ENCODE data around the gene S100A13.

Gene S100A13

GRCh38 chr1:153633754-153634665 is 6.7 kb upstream of the S100A13 start, which contains the start of gene CHTOP:
CHTOP (plus strand) TSS chr1:153634066; CDS start chr1:153636589, 2,523 bp downstream.
- Histone ChIP-seq H3K27me3 (ENCODE audit: insufficient read depth, low read length) (no peaks in the 10 kb centered on the region), H3K9me3 (ENCODE audit: insufficient read depth, low read depth, low read length) (no peaks in the 10 kb centered on the region), H3K9ac (ENCODE audit: low read depth, low read length) (peak within 1 kb of the TSS; percentile 100), H3K4me1 (ENCODE audit: insufficient read depth, low read length) (no peaks in the 10 kb centered on the region), H3K4me3 (ENCODE audit: low read length) (peak within 1 kb of the TSS; percentile 95), H3K27ac (ENCODE audit: low read depth, low read length) (peak within 1 kb of the TSS; percentile 100), H3K36me3 (ENCODE audit: insufficient read depth, low read length) (peaks cover 40% of the 10 kb centered on the region)
- WGBS = 2% methylated on average over 65 of the region's 65 CpGs

- no peak overlapping the region for H3K27ac ChIP-seq (ENCODE audit: low read depth, low read length)
- H3K4me3 ChIP-seq (ENCODE audit: low read length) = peak overlapping the region; percentile 95
- peak overlapping the region; percentile 100 for H3K9ac ChIP-seq (ENCODE audit: low read depth, low read length)
- H3K27me3 ChIP-seq (ENCODE audit: insufficient read depth, low read length) = no peaks in the 10 kb centered on the region
- no peaks in the 10 kb centered on the region for H3K9me3 ChIP-seq (ENCODE audit: insufficient read depth, low read depth, low read length)
- H3K4me1 ChIP-seq (ENCODE audit: insufficient read depth, low read length) = no peaks in the 10 kb centered on the region
- 85% methylated on average over 18 of the region's 18 CpGs for WGBS
- H3K36me3 ChIP-seq (ENCODE audit: insufficient read depth, low read length) = peaks cover 33% of the 10 kb centered on the region
These were observed 6.0 kb upstream of the S100A13 start for GRCh38 chr1:153633161-153633753.

GRCh38 chr1:153631047-153632022 is 4.0 kb upstream of the S100A13 start:
- H3K9ac ChIP-seq (ENCODE audit: low read depth, low read length) = no peak overlapping the region
- no peaks in the 10 kb centered on the region for H3K27me3 ChIP-seq (ENCODE audit: insufficient read depth, low read length)
- 91% methylated on average over 7 of the region's 10 CpGs for WGBS
- no peaks in the 10 kb centered on the region for H3K9me3 ChIP-seq (ENCODE audit: insufficient read depth, low read depth, low read length)
- peaks cover 14% of the 10 kb centered on the region for H3K36me3 ChIP-seq (ENCODE audit: insufficient read depth, low read length)
- no peak overlapping the region for H3K27ac ChIP-seq (ENCODE audit: low read depth, low read length)
- no peak overlapping the region for H3K4me3 ChIP-seq (ENCODE audit: low read length)
- H3K4me1 ChIP-seq (ENCODE audit: insufficient read depth, low read length) = peaks cover 6% of the 10 kb centered on the region; the same call in 1 of the 2 replicates

DNA sequence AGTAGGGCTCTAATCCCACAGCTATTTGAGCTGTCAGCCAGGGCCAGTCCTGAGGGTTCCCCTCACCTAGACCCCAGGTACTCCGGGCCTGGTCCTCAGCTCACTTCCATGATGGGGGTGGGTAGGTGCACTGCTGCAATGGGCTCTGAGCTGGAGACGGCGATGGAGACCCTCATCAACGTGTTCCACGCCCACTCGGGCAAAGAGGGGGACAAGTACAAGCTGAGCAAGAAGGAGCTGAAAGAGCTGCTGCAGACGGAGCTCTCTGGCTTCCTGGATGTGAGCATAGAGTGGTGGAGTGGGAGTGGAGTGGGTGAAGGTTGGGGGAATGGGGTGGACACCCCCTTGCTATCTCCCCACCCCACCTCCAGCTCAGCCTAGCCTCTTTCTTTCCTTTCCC is 3.1 kb upstream of the S100A13 start:
- Histone ChIP-seq H3K4me3 (ENCODE audit: low read length) (no peak overlapping the region), H3K9me3 (ENCODE audit: insufficient read depth, low read depth, low read length) (no peaks in the 10 kb centered on the region), H3K27me3 (ENCODE audit: insufficient read depth, low read length) (no peaks in the 10 kb centered on the region), H3K9ac (ENCODE audit: low read depth, low read length) (no peak overlapping the region), H3K27ac (ENCODE audit: low read depth, low read length) (no peak overlapping the region), H3K36me3 (ENCODE audit: insufficient read depth, low read length) (peaks cover 7% of the 10 kb centered on the region; the same call in 1 of the 2 replicates), H3K4me1 (ENCODE audit: insufficient read depth, low read length) (peaks cover 8% of the 10 kb centered on the region; the same call in 1 of the 2 replicates)
- 95% methylated on average over 7 of the region's 7 CpGs for WGBS

- Histone ChIP-seq H3K27ac (ENCODE audit: low read depth, low read length) (no peak overlapping the region), H3K4me3 (ENCODE audit: low read length) (no peak overlapping the region), H3K9ac (ENCODE audit: low read depth, low read length) (no peak overlapping the region), H3K27me3 (ENCODE audit: insufficient read depth, low read length) (no peaks in the 10 kb centered on the region), H3K4me1 (ENCODE audit: insufficient read depth, low read length) (peaks cover 8% of the 10 kb centered on the region; the same call in 1 of the 2 replicates), H3K9me3 (ENCODE audit: insufficient read depth, low read depth, low read length) (no peaks in the 10 kb centered on the region), H3K36me3 (ENCODE audit: insufficient read depth, low read length) (peaks cover 7% of the 10 kb centered on the region)
- 86% methylated on average over 1 of the region's 1 CpG for WGBS
These were observed 2.7 kb upstream of the S100A13 start for GRCh38 chr1:153629971-153630370.

- 81% methylated on average over 5 of the region's 5 CpGs for WGBS
- no peaks in the 10 kb centered on the region for H3K9me3 ChIP-seq (ENCODE audit: insufficient read depth, low read depth, low read length)
- peaks cover 7% of the 10 kb centered on the region for H3K36me3 ChIP-seq (ENCODE audit: insufficient read depth, low read length)
- no peak overlapping the region for H3K27ac ChIP-seq (ENCODE audit: low read depth, low read length)
- no peak overlapping the region for H3K4me3 ChIP-seq (ENCODE audit: low read length)
- H3K27me3 ChIP-seq (ENCODE audit: insufficient read depth, low read length) = no peaks in the 10 kb centered on the region
- H3K4me1 ChIP-seq (ENCODE audit: insufficient read depth, low read length) = peaks cover 8% of the 10 kb centered on the region; the same call in 1 of the 2 replicates
- H3K9ac ChIP-seq (ENCODE audit: low read depth, low read length) = no peak overlapping the region
These were observed 2.0 kb upstream of the S100A13 start for GRCh38 chr1:153629343-153629665.

DNA sequence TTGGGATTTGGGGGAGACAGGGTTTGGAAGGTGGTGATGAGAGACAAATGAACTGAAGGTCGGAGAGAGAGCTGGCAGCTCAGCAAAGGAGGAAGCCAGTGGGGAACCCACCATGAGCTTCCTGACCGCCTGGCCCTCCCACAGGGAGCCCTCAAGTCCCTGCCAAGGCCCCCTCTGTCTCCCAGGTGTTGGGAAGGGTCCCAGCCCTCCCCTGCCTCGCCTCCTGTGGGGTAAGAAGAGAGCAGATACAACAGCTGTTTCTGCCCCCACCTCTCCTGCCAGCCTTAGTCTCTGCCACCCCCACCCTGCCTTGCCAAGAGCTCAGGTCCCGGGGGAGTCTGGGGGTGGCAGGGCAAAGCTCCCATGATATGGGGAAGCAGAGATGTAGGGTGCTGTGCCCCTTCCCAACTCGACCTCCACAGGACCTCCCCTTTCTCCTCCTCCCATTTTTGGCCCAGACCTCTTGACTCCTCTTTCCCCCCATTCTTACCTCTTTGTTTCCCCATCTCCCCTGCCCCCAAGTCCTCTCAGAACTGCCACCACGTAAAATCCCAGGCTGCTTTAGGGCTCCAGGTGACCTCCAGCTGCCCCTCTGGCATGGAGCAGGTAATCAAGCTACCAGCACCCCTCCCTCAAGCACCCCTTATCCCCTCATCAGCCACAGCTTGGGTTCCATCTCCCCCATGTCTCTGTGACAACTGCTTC is 1.5 kb upstream of the S100A13 start:
- Histone ChIP-seq H3K9me3 (ENCODE audit: insufficient read depth, low read depth, low read length) (no peaks in the 10 kb centered on the region), H3K4me3 (ENCODE audit: low read length) (no peak overlapping the region), H3K36me3 (ENCODE audit: insufficient read depth, low read length) (peaks cover 7% of the 10 kb centered on the region), H3K4me1 (ENCODE audit: insufficient read depth, low read length) (peaks cover 8% of the 10 kb centered on the region; the same call in 1 of the 2 replicates), H3K27me3 (ENCODE audit: insufficient read depth, low read length) (no peaks in the 10 kb centered on the region), H3K9ac (ENCODE audit: low read depth, low read length) (no peak overlapping the region), H3K27ac (ENCODE audit: low read depth, low read length) (no peak overlapping the region)
- WGBS = 70% methylated on average over 4 of the region's 6 CpGs

GRCh38 chr1:153627715-153628626 is 666 bp upstream of the S100A13 start, which contains the start of gene S100A1:
S100A1 (plus strand) TSS chr1:153628434; CDS start chr1:153630522, 2,088 bp downstream.
- H3K9ac ChIP-seq (ENCODE audit: low read depth, low read length) = peak within 1 kb of the TSS; percentile 77
- H3K4me3 ChIP-seq (ENCODE audit: low read length) = peak within 1 kb of the TSS; percentile 75
- H3K27me3 ChIP-seq (ENCODE audit: insufficient read depth, low read length) = no peaks in the 10 kb centered on the region
- H3K9me3 ChIP-seq (ENCODE audit: insufficient read depth, low read depth, low read length) = no peaks in the 10 kb centered on the region
- 74% methylated on average over 10 of the region's 10 CpGs for WGBS
- peak within 1 kb of the TSS; percentile 76 for H3K27ac ChIP-seq (ENCODE audit: low read depth, low read length)
- peaks cover 7% of the 10 kb centered on the region for H3K36me3 ChIP-seq (ENCODE audit: insufficient read depth, low read length)
- H3K4me1 ChIP-seq (ENCODE audit: insufficient read depth, low read length) = peaks cover 15% of the 10 kb centered on the region

- H3K4me3 ChIP-seq (ENCODE audit: low read length) = peak overlapping the region; percentile 75
- peaks cover 18% of the 10 kb centered on the region for H3K36me3 ChIP-seq (ENCODE audit: insufficient read depth, low read length)
- WGBS = 76% methylated on average over 3 of the region's 3 CpGs
- no peaks in the 10 kb centered on the region for H3K9me3 ChIP-seq (ENCODE audit: insufficient read depth, low read depth, low read length)
- H3K9ac ChIP-seq (ENCODE audit: low read depth, low read length) = peak overlapping the region; percentile 77
- no peaks in the 10 kb centered on the region for H3K27me3 ChIP-seq (ENCODE audit: insufficient read depth, low read length)
- peak overlapping the region; percentile 76 for H3K27ac ChIP-seq (ENCODE audit: low read depth, low read length)
- peaks cover 15% of the 10 kb centered on the region for H3K4me1 ChIP-seq (ENCODE audit: insufficient read depth, low read length)
These were observed 815 bp downstream of the S100A13 start for GRCh38 chr1:153626477-153626903.
